ENCODE data around the gene TXNRD1.

TXNRD1 gene

DNA sequence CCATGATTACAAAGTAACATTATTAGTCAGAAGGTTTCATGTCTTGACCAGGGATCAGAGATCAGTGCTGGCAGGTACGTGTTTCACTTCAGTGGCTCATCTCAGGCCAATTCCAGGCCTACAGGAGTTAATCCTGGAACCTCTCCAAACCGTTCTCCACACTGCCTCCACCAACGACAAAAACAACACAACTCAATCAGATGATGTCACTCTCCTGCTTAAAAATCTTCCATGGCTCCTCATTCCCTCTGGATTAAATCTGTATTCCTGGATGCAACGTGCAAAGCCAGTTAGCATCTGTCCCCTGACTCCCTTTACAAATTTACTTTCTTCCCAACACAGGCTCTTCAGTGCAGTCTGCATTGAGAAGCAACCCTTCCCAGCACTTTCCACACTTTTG lies 34.3 kb upstream of the TXNRD1 start:
- peaks cover 7% of the 10 kb centered on the region for H3K9me3 ChIP-seq (ENCODE audit: low read length)
- no peak overlapping the region for H3K4me3 ChIP-seq (ENCODE audit: low read length)
- no peaks in the 10 kb centered on the region for H3K27me3 ChIP-seq (ENCODE audit: insufficient read depth, low read length)
- H3K4me1 ChIP-seq (ENCODE audit: insufficient read depth, low read length): no peaks in the 10 kb centered on the region
- no peaks in the 10 kb centered on the region for H3K36me3 ChIP-seq (ENCODE audit: insufficient read depth, low read length)
- no peak overlapping the region for H2AFZ ChIP-seq (ENCODE audit: low read depth, low read length)

DNA sequence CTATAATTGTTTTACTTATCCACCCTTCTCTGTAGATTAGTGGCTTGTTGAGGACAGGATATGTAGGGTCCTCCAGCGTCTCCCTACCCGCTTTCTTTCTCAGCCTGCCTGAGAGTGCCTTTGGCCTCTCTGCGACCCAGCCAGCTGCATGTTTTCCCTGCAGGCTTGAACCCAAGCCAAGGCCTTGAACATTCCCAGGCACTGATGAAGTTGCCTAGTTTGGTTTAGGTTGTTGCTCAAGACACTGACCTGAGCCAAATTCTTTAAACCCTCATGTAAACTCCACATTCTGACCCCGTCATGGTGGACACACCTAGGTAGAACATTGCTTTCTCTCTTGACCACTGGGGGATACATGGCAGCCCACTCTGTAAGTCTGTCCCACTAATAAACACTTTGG lies 33.4 kb upstream of the TXNRD1 start:
- no peak overlapping the region for H3K4me3 ChIP-seq (ENCODE audit: low read length)

DNA sequence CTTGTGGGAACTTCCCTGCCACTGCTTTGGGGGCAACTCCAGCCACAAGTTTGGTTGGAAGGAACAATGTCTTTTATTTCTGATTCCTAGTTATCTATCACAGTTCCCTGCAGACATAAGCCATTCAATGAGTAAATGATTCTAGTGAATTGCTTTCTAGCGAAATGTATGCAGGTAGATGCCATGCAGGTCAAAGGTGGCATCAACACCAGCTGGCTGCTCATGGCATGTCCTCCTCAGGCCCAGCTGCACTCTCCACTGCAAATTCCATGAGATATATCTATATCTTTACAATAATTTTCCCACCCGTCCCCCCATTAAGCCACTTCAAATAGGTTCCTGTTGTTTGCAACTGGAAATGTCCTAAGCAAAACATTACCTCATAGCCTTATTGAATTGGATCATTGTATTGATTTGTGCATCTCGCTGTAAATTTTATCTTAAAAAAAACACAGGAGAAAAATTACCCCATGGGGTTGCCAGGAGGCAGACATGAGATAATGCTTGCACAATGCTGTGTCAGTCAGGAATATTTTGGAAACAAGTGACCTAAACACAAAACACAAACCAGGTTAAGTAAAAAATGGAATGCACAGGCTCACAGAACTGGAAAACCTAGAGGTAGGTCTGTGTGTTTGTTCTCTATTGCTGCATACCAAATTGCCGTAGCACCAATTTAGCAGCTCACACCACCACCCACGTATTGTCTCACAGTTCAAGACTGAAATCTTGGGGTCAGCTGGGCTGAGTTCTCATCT lies 32.8 kb upstream of the TXNRD1 start:
- Histone ChIP-seq H3K4me1 (ENCODE audit: insufficient read depth, low read length) (no peaks in the 10 kb centered on the region), H3K36me3 (ENCODE audit: insufficient read depth, low read length) (no peaks in the 10 kb centered on the region), H3K4me3 (ENCODE audit: low read length) (no peak overlapping the region), H2AFZ (ENCODE audit: low read depth, low read length) (no peak overlapping the region), H3K9me3 (ENCODE audit: low read length) (peaks cover 7% of the 10 kb centered on the region), H3K27me3 (ENCODE audit: insufficient read depth, low read length) (no peaks in the 10 kb centered on the region)

More for the DNA sequence above, 33.4 kb upstream of the TXNRD1 start:
- H2AFZ ChIP-seq (ENCODE audit: low read depth, low read length): no peak overlapping the region
- H3K4me1 ChIP-seq (ENCODE audit: insufficient read depth, low read length): no peaks in the 10 kb centered on the region
- peaks cover 7% of the 10 kb centered on the region for H3K9me3 ChIP-seq (ENCODE audit: low read length)
- no peaks in the 10 kb centered on the region for H3K27me3 ChIP-seq (ENCODE audit: insufficient read depth, low read length)
- no peaks in the 10 kb centered on the region for H3K36me3 ChIP-seq (ENCODE audit: insufficient read depth, low read length)

DNA sequence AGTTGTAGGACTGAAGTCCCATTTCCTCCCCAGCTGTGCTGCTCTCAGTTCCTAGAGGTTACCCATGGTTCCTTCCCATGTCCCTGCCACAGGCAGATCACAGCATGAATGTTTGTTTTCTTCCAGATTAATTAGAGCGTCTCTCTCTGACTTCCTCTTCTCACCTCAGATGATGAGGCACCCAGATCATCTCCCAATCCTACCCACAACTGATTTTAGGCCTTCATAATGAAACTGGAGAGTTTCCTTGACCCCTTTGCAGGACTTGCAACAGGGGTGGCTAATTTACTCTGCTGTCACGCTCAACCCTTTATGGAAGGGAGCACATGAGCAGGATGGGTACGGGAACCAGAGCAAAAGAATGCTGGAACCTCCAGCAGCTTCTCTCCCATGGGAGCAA lies 32.1 kb upstream of the TXNRD1 start:
- Histone ChIP-seq H3K9me3 (ENCODE audit: low read length) (peaks cover 7% of the 10 kb centered on the region), H3K36me3 (ENCODE audit: insufficient read depth, low read length) (no peaks in the 10 kb centered on the region), H3K4me3 (ENCODE audit: low read length) (no peak overlapping the region), H3K4me1 (ENCODE audit: insufficient read depth, low read length) (no peaks in the 10 kb centered on the region), H3K27me3 (ENCODE audit: insufficient read depth, low read length) (no peaks in the 10 kb centered on the region), H2AFZ (ENCODE audit: low read depth, low read length) (no peak overlapping the region)

DNA sequence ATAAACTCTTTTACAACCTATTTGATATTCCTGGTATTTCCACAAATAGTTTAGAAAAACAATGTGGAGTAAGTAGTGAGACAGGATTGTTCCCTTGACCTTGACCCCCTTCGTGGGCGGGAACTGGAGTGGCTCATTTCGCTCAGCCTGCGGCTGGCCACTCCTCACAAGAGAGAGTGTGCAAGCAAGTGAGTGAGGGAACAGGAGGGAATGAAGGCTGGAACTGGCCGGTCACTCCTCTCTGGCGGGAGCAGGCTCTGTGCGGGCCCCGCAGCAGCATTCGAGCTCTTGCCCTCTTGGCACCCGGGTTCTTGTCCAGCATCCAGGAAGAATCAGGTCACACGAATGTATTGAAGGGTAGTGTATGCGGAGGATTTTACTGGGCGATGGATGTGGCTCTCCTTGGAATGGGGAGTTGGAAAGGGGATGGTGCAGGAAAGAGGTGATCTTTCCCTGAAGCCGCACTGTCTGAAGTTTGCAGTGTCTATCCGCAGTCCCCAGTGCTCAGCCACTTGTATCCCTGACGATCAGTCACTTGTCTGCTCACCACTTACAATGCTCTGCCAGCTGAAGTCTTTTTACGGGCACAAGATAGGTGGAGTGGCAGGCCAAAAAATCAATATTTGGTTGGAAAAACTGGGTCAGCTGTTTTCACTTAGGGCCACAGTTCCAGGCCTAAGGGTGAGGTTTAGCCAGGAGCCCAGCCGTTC lies 28.0 kb upstream of the TXNRD1 start:
- Histone ChIP-seq H3K4me1 (ENCODE audit: insufficient read depth, low read length) (no peaks in the 10 kb centered on the region), H2AFZ (ENCODE audit: low read depth, low read length) (no peak overlapping the region), H3K27me3 (ENCODE audit: insufficient read depth, low read length) (no peaks in the 10 kb centered on the region), H3K9me3 (ENCODE audit: low read length) (peaks cover 7% of the 10 kb centered on the region), H3K36me3 (ENCODE audit: insufficient read depth, low read length) (no peaks in the 10 kb centered on the region), H3K4me3 (ENCODE audit: low read length) (no peak overlapping the region)

DNA sequence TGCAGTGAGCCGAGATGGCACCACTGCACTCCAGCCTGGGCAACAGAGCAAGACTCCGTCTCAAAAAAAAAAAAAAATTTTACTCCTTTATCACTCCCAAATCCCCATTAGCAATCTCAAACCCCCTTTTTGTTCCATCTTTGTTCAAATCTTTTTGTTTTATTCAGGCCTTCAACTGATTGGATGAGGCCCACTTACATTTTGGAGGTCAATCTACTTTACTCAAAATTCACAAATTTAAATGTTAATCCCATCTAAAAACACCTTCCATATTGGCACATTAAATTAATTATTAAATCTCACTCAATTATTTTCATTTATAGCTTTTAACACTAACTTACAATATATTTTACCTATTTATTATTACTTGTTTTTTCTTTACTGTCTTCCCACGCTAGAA lies 27.0 kb upstream of the TXNRD1 start:
- Histone ChIP-seq H3K4me1 (ENCODE audit: insufficient read depth, low read length) (no peaks in the 10 kb centered on the region), H2AFZ (ENCODE audit: low read depth, low read length) (no peak overlapping the region), H3K36me3 (ENCODE audit: insufficient read depth, low read length) (no peaks in the 10 kb centered on the region)

DNA sequence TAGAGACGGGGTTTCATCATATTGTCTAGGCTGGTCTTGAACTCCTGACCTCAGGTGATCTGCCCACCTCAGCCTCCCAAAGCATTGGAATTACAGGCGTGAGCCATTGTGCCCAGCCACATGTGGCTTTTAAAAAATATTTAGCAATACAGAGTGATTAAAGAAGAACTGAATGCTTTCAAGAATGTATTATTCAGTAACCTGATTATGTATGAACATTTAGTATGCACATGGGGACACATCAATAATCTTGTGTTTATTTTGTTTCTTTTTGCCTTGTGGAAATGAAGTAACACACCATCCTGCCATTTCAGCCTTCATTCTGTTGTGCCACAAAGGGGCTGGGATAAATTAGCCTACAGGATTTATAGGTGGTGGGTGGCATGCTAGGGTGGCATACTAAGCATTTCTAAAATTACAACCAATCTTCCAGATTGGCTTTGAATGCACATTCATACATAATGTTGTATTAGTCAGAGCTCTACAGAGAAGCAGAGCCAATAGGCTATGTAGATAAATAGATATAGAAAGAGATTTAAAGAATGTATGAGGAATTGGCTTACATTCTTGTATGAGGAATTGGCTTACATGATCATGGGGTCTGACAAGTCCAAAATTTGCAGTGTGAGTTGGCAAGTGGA lies 25.5 kb upstream of the TXNRD1 start:
- Histone ChIP-seq H3K4me3 (ENCODE audit: low read length) (no peak overlapping the region), H3K36me3 (ENCODE audit: insufficient read depth, low read length) (no peaks in the 10 kb centered on the region), H3K27me3 (ENCODE audit: insufficient read depth, low read length) (no peaks in the 10 kb centered on the region), H2AFZ (ENCODE audit: low read depth, low read length) (no peak overlapping the region), H3K9me3 (ENCODE audit: low read length) (no peaks in the 10 kb centered on the region), H3K4me1 (ENCODE audit: insufficient read depth, low read length) (no peaks in the 10 kb centered on the region)

More for the DNA sequence above, 27.0 kb upstream of the TXNRD1 start:
- Histone ChIP-seq H3K27me3 (ENCODE audit: insufficient read depth, low read length) (no peaks in the 10 kb centered on the region), H3K9me3 (ENCODE audit: low read length) (peaks cover 7% of the 10 kb centered on the region), H3K4me3 (ENCODE audit: low read length) (no peak overlapping the region)

DNA sequence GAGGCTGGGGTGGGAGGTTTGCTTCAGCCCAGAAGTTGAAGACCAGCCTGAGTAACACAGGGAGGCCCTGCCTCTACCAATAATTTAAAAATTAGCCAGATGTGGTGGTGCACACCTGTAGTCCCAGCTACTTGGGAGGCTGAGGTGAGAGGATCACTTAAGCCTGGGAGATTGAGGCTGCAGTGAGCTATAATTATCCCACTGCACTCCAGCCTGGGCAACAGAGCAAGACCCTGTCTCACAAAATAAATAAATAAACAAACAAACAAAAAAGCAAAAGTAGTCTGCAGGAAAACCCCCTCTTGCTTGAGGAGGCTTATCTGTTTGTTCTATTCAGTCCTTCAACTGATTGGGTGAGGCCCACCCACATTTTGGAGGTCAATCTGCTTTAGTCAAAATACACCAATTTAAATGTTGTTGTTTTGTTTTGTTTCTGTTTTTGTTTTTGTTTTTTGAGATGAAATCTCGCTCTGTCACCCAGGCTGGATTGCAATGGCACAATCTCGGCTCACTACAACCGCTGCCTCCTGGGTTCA lies 24.9 kb upstream of the TXNRD1 start:
- Histone ChIP-seq H3K27me3 (ENCODE audit: insufficient read depth, low read length) (no peaks in the 10 kb centered on the region), H3K36me3 (ENCODE audit: insufficient read depth, low read length) (no peaks in the 10 kb centered on the region), H3K4me1 (ENCODE audit: insufficient read depth, low read length) (no peaks in the 10 kb centered on the region), H3K4me3 (ENCODE audit: low read length) (no peak overlapping the region), H2AFZ (ENCODE audit: low read depth, low read length) (no peak overlapping the region), H3K9me3 (ENCODE audit: low read length) (no peaks in the 10 kb centered on the region)

DNA sequence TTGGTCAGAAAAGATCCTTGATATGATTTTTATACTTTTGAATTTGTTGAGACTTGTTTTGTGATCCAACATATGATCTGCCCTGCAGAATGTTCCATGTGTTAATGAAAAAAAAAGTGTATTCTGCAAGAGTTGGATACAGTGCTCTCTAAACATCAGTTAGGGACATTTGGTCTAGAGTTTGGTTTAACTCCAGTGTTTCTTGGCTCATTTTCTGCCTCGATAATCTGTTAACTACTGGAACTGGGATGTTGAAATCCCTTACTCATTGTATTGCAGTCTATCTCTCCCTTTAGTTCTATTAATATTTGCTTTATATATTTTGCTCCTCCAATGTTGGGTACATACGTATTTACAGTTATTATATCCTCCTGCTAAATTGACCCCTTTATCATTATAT lies 18.3 kb upstream of the TXNRD1 start:
- no peak overlapping the region for H3K4me3 ChIP-seq (ENCODE audit: low read length)
- no peaks in the 10 kb centered on the region for H3K4me1 ChIP-seq (ENCODE audit: insufficient read depth, low read length)
- H3K9me3 ChIP-seq (ENCODE audit: low read length): no peaks in the 10 kb centered on the region
- no peak overlapping the region for H2AFZ ChIP-seq (ENCODE audit: low read depth, low read length)
- no peaks in the 10 kb centered on the region for H3K36me3 ChIP-seq (ENCODE audit: insufficient read depth, low read length)
- no peaks in the 10 kb centered on the region for H3K27me3 ChIP-seq (ENCODE audit: insufficient read depth, low read length)

DNA sequence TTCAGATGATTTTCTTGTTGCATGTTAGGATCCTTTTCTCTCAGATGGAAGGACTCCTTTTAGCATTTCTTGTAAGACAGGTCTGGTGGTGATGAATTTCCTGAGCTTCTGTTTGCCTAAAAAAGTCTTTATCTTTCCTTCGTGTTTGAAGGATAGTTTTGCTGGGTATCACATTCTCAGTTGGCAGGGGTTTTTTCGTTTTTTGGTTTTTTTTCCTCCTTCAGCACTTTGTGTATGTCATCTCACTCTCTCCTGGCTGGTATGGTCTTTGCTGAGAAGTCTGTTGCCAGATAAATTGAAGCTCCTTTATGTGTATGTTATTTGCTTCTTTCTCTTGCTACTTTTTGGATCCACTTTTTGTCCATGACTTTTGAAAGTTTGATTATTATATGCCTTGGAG lies 15.6 kb upstream of the TXNRD1 start:
- Histone ChIP-seq H3K9me3 (ENCODE audit: low read length) (no peaks in the 10 kb centered on the region), H3K4me3 (ENCODE audit: low read length) (no peak overlapping the region), H3K4me1 (ENCODE audit: insufficient read depth, low read length) (no peaks in the 10 kb centered on the region), H3K36me3 (ENCODE audit: insufficient read depth, low read length) (no peaks in the 10 kb centered on the region), H2AFZ (ENCODE audit: low read depth, low read length) (no peak overlapping the region), H3K27me3 (ENCODE audit: insufficient read depth, low read length) (no peaks in the 10 kb centered on the region)

DNA sequence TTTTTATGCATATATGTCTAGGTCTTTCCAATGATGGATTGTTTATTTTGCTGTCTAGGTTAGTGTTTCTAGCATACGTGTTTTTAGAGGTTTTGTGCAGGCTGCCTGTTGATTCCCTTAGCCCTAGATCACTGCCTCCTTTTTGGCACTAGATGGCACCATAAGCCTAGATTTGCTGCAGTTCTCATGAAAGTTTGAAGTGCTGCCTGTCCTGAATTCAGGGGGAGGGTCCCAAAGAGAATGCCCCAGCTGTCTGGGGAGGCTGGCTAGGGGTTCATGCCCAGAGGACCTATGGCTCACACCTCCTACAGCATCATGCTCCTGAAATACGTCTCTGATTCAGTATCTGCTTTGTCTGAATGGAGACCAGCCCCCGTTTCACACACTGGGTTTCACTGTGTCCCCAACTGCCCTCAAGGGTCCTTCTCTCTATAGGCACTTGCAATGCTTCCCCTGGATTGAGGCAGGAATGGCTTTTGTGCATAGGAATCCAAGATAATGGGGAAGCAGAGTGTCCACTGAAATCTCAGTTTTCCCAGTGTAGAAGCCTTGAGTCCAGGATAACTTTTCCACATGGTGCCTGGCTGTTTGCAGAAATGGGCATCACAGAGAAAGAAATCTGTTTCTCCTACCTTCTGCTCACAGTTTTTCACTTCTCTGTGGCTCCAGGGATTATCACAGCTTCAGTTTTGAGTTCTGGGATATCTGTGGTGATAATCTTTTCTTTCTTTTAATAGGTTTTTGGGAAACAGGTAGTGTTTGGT lies 14.2 kb upstream of the TXNRD1 start:
- Histone ChIP-seq H3K36me3 (ENCODE audit: insufficient read depth, low read length) (no peaks in the 10 kb centered on the region), H3K4me1 (ENCODE audit: insufficient read depth, low read length) (no peaks in the 10 kb centered on the region), H2AFZ (ENCODE audit: low read depth, low read length) (no peak overlapping the region), H3K4me3 (ENCODE audit: low read length) (no peak overlapping the region), H3K9me3 (ENCODE audit: low read length) (no peaks in the 10 kb centered on the region), H3K27me3 (ENCODE audit: insufficient read depth, low read length) (no peaks in the 10 kb centered on the region)

DNA sequence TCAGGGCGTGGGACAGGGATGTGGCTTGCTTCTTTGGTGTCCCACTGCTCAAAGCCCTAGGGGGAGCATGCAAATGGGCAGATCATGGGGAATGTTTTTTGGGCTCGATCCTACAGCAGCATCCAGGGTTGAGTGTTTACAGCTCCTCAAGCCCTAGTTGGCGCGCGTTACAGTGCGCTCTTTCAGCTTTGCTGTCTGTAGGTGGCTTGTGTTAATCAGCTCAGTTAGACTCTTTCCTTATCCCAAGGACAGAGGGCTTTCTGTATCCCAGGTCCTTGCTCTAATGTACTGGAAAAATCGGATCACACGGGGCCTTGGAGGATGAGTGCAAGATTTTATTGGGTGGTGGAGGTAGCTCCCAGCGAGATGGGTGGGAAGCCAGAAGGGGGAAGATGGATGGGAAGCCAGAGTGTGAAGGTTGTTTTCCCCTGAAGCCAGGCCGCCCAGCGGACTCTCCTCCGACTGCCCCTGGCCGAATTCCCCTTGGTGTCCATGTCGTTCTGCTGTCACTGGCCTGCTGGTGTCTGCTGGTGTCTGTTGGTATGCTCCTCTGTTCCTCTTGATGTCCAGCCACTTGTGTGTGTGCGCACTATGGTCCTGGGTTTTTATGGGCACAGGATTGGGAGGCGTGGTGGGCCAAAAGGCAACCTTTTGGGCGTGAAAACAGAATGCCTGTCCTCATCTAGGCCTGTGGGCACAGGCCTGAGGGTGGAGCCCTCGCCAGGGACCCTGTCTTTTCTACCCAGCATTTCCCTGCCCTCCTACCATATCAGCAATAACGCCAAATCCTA lies 10.7 kb upstream of the TXNRD1 start:
- Histone ChIP-seq H3K4me3 (ENCODE audit: low read length) (no peak overlapping the region), H3K9me3 (ENCODE audit: low read length) (no peaks in the 10 kb centered on the region), H2AFZ (ENCODE audit: low read depth, low read length) (no peak overlapping the region), H3K36me3 (ENCODE audit: insufficient read depth, low read length) (no peaks in the 10 kb centered on the region), H3K4me1 (ENCODE audit: insufficient read depth, low read length) (no peaks in the 10 kb centered on the region), H3K27me3 (ENCODE audit: insufficient read depth, low read length) (no peaks in the 10 kb centered on the region)
